Measurements from ENCODE around the gene FOXO1. TPM values are rescaled to one million over a fixed set of nuclear protein-coding genes. Genes with fewer than 3 reads are reported as not detected.
A peak's percentile ranks its signal among the peaks of the same experiment; 100 is the strongest.

FOXO1 gene
- total RNA-seq, 8 experiments from 2014 or later = 0.63 to 17.3 (median 5.5) TPM

- 16 to 100% (median 86%) methylated on average over 1 to 9 of the region's 9 CpGs for WGBS, 10 experiments
- ATAC-seq (replicated peaks in 6 of 8) = peak in 2 of 8 experiments; percentile 8 to 35
- Histone ChIP-seq H3K4me3 (no peak overlapping the region), H3K4me1 (replicated peaks in 1 of 2) (peaks cover 26 to 28% of the 10 kb centered on the region in 2 donors), H3K27ac (no peak overlapping the region)
- in situ Hi-C loops (cut with MboI; ENCODE audit: low pct_unique_long_range_greater_than_20kb in 2 of 9, low sequenced_read_pairs in 9 of 9, unreplicated experiment in 9 of 9) = no loop called here
Measured at GRCh38 chr13:40609972-40610726, 56.3 kb downstream of the FOXO1 start.

DNA sequence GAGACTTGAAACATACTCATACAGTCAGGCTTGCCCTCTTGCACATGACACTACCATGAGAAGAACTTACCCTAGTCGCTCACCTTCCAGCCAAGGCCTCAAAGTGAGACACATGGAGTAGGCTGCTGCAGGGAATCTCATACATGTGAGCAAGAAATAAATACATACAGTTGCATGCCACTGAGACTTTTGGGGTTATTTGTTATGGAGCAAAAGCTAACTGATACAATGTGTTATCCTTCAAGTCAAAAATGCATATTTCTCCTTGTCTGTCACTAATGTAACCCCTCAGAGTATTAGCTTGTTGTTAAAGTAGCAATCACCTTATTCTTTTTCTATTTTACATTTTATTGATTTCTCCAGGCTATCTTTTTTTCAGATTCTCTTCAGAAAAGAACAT is 58.1 kb downstream of the FOXO1 start:
- in situ Hi-C loops (cut with MboI; ENCODE audit: low pct_unique_long_range_greater_than_20kb in 2 of 9, low sequenced_read_pairs in 9 of 9, unreplicated experiment in 9 of 9) = no loop called here
- Histone ChIP-seq H3K27ac (no peak overlapping the region), H3K4me1 (replicated peaks in 1 of 2) (peaks cover 14 to 20% of the 10 kb centered on the region in 2 donors), H3K4me3 (no peak overlapping the region)
- no peak for ATAC-seq (replicated peaks in 6 of 8)
- 92 to 100% (median 100%) methylated on average over 1 of the region's 1 CpG; no CpG with 5 or more reads in 4 of the 10 experiments for WGBS, 10 experiments

GRCh38 chr13:40605573-40605972 is 60.9 kb downstream of the FOXO1 start:
- H3K4me3 ChIP-seq = no peak overlapping the region
- no peak overlapping the region for H3K27ac ChIP-seq
- no peak for ATAC-seq (replicated peaks in 6 of 8)
- WGBS, 10 experiments = 78 to 100% (median 94%) methylated on average over 2 to 5 of the region's 5 CpGs
- in situ Hi-C loops (cut with MboI; ENCODE audit: low pct_unique_long_range_greater_than_20kb in 2 of 9, low sequenced_read_pairs in 9 of 9, unreplicated experiment in 9 of 9) = no loop called here
- H3K4me1 ChIP-seq (replicated peaks in 1 of 2) = peaks cover 0 to 13% of the 10 kb centered on the region in 2 donors

DNA sequence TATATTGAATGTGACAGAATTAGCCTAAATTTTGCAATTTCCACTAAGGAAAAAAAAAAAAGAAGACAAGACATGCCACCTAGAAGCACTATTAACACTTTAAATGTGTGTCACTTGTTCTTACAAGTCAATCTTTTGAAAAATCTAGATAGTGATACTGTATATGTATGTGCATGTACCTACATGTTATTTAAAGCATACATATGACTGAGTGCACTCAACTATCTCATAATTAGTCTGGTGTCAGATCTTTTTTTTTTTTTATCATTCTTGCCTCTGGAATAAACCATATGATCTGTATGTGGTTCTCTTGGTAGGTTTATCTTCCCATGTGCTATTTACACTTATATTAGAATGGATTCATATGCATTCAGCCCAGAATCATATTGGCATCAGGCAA is 62.3 kb downstream of the FOXO1 start:
- in situ Hi-C loops (cut with MboI; ENCODE audit: low pct_unique_long_range_greater_than_20kb in 2 of 9, low sequenced_read_pairs in 9 of 9, unreplicated experiment in 9 of 9) = no loop called here
- Histone ChIP-seq H3K4me3 (no peak overlapping the region), H3K4me1 (replicated peaks in 1 of 2) (no peaks in the 10 kb centered on the region), H3K27ac (no peak overlapping the region)
- no peak for ATAC-seq (replicated peaks in 6 of 8)

- in situ Hi-C loops (cut with MboI; ENCODE audit: low pct_unique_long_range_greater_than_20kb in 2 of 9, low sequenced_read_pairs in 9 of 9, unreplicated experiment in 9 of 9) = no loop called here
- Histone ChIP-seq H3K4me3 (no peak overlapping the region), H3K27ac (no peak overlapping the region), H3K4me1 (replicated peaks in 1 of 2) (no peaks in the 10 kb centered on the region)
- no peak for ATAC-seq (replicated peaks in 6 of 8)
- WGBS, 10 experiments = 76 to 100% (median 97%) methylated on average over 4 to 5 of the region's 5 CpGs
Measured at GRCh38 chr13:40600149-40600751, 66.2 kb downstream of the FOXO1 start.

- WGBS, 10 experiments = 20 to 100% (median 68%) methylated on average over 1 to 2 of the region's 2 CpGs
- no peak overlapping the region for H3K27ac ChIP-seq
- in situ Hi-C loops (cut with MboI; ENCODE audit: low pct_unique_long_range_greater_than_20kb in 2 of 9, low sequenced_read_pairs in 9 of 9, unreplicated experiment in 9 of 9) = no loop called here
- ATAC-seq (replicated peaks in 6 of 8) = no peak
- H3K4me3 ChIP-seq = no peak overlapping the region
- no peaks in the 10 kb centered on the region for H3K4me1 ChIP-seq (replicated peaks in 1 of 2)
Measured at GRCh38 chr13:40599747-40600146, 66.7 kb downstream of the FOXO1 start.

GRCh38 chr13:40599124-40599523 is 67.3 kb downstream of the FOXO1 start:
- in situ Hi-C loops (cut with MboI; ENCODE audit: low pct_unique_long_range_greater_than_20kb in 2 of 9, low sequenced_read_pairs in 9 of 9, unreplicated experiment in 9 of 9) = no loop called here
- no peak overlapping the region for H3K27ac ChIP-seq
- WGBS, 10 experiments = 63 to 92% (median 87%) methylated on average over 1 to 5 of the region's 5 CpGs
- ATAC-seq (replicated peaks in 6 of 8) = peak in 2 of 8 experiments; percentile 18 to 61
- H3K4me3 ChIP-seq = no peak overlapping the region
- H3K4me1 ChIP-seq (replicated peaks in 1 of 2) = no peaks in the 10 kb centered on the region

- Histone ChIP-seq H3K27ac (no peak overlapping the region), H3K4me3 (no peak overlapping the region), H3K4me1 (replicated peaks in 1 of 2) (no peaks in the 10 kb centered on the region)
- in situ Hi-C loops (cut with MboI; ENCODE audit: low pct_unique_long_range_greater_than_20kb in 2 of 9, low sequenced_read_pairs in 9 of 9, unreplicated experiment in 9 of 9) = no loop called here
- 57 to 100% (median 85%) methylated on average over 1 of the region's 1 CpG; no CpG with 5 or more reads in 2 of the 10 experiments for WGBS, 10 experiments
- peak in 5 of 8 experiments; percentile 16 to 86 (median 35) for ATAC-seq (replicated peaks in 6 of 8)
Measured at GRCh38 chr13:40598569-40598968, 67.9 kb downstream of the FOXO1 start.

DNA sequence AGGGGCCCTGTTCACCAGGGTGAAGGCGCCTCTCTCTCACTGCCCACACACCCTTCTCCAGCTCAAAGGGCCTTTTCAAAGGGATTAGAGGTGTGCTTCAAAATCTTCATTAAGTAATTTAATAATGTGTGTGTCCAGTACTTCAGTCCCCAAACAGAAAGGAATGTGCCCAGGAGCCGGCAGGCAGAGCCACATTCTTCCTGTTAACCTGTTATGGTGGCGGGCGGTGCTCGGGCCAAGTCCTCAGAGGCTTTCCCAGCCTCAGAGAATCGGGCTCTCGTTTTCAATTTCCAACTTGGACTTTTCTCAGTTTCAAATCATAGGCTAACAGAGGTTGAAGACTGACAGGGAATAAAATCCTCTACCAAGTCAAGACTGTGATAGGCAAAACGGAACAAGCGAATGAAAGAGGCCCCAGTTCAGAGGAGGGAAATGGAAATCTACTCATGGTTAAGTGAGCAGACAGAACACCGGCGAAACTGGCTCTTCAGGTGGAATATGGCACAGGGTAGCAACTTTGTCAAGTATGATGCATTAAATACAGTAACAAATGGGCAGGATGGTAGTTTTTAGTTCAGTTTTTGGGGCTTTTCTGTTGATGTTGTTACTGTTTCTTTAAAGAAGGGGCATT is 68.6 kb downstream of the FOXO1 start:
- in situ Hi-C loops (cut with MboI; ENCODE audit: low pct_unique_long_range_greater_than_20kb in 2 of 9, low sequenced_read_pairs in 9 of 9, unreplicated experiment in 9 of 9) = no loop called here
- H3K4me3 ChIP-seq = no peak overlapping the region
- no peaks in the 10 kb centered on the region for H3K4me1 ChIP-seq (replicated peaks in 1 of 2)
- no peak for ATAC-seq (replicated peaks in 6 of 8)
- 81 to 100% (median 95%) methylated on average over 1 to 10 of the region's 11 CpGs for WGBS, 10 experiments
- H3K27ac ChIP-seq = no peak overlapping the region

DNA sequence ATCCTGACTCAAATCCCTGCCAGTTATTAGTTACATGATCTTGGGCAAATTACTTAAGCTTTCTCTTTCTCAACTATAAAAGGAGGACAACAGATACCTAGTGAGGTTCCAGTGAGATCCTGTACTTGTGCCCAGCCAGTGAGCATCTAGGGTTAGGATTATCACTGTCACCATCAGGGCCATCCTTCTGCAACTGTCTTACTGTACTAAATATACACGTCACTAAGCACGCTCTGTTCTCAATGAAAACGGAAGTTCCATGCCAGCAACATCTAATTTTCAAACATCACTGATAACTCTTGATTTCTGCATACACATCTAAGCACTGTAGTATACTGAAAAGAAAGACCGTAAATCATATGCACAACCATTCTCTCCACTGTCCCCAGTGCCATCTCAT is 70.0 kb downstream of the FOXO1 start:
- Histone ChIP-seq H3K4me1 (replicated peaks in 1 of 2) (no peaks in the 10 kb centered on the region), H3K27ac (no peak overlapping the region), H3K4me3 (no peak overlapping the region)
- in situ Hi-C loops (cut with MboI; ENCODE audit: low pct_unique_long_range_greater_than_20kb in 2 of 9, low sequenced_read_pairs in 9 of 9, unreplicated experiment in 9 of 9) = no loop called here
- 33 to 100% (median 83%) methylated on average over 1 to 4 of the region's 4 CpGs; no CpG with 5 or more reads in 3 of the 10 experiments for WGBS, 10 experiments
- no peak for ATAC-seq (replicated peaks in 6 of 8)

DNA sequence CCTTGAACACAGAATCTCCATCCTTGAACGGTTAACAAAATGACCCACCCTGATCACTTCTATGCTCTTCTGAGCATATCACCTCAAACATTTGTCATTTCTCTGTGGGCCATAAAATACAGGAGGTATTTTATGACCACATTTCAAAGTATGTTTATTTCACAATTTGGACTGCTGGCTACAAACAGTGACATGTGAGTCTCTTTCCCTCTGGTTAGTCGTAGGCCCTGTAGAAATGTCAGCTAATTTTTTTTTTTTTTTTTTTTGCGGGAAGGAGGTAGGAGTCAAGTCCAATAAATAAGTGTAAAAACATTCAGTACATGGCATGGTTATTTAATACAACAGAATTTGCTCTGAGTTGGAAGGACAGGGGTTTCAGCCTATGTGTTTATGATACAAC is 70.7 kb downstream of the FOXO1 start:
- in situ Hi-C loops (cut with MboI; ENCODE audit: low pct_unique_long_range_greater_than_20kb in 2 of 9, low sequenced_read_pairs in 9 of 9, unreplicated experiment in 9 of 9) = no loop called here
- Histone ChIP-seq H3K27ac (no peak overlapping the region), H3K4me3 (no peak overlapping the region), H3K4me1 (replicated peaks in 1 of 2) (no peaks in the 10 kb centered on the region)
- WGBS, 10 experiments = 13 to 100% (median 88%) methylated on average over 1 to 3 of the region's 3 CpGs; no CpG with 5 or more reads in 1 of the 10 experiments
- no peak for ATAC-seq (replicated peaks in 6 of 8)

DNA sequence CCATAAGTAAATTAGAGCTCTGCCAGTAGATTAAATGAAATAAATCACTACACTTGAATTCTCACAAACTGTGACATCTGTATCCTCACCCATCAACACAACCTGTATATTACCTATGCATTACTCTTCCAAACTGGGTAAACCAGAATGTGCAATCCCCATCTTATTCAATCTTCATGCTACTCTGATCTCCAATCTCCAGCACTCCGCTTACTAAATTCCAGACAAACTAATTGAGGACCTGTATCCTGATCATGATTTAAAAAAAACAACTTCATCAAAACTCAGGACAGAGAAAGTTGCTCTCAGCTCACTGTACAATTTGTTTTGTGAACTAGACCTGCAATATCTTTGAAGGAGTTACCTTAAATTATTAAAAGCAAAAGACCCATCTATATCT is 74.4 kb downstream of the FOXO1 start:
- no peak overlapping the region for H3K27ac ChIP-seq
- no peak overlapping the region for H3K4me3 ChIP-seq
- in situ Hi-C loops (cut with MboI; ENCODE audit: low pct_unique_long_range_greater_than_20kb in 2 of 9, low sequenced_read_pairs in 9 of 9, unreplicated experiment in 9 of 9) = no loop called here
- ATAC-seq (replicated peaks in 6 of 8) = no peak
- WGBS, 10 experiments = 83 to 100% (median 100%) methylated on average over 1 of the region's 1 CpG; no CpG with 5 or more reads in 4 of the 10 experiments
- H3K4me1 ChIP-seq (replicated peaks in 1 of 2) = peaks cover 0 to 7% of the 10 kb centered on the region in 2 donors

GRCh38 chr13:40591091-40591490 is 75.3 kb downstream of the FOXO1 start:
- in situ Hi-C loops (cut with MboI; ENCODE audit: low pct_unique_long_range_greater_than_20kb in 2 of 9, low sequenced_read_pairs in 9 of 9, unreplicated experiment in 9 of 9) = no loop called here
- WGBS, 10 experiments = 63 to 100% (median 83%) methylated on average over 1 to 4 of the region's 4 CpGs; no CpG with 5 or more reads in 1 of the 10 experiments
- Histone ChIP-seq H3K4me1 (replicated peaks in 1 of 2) (peaks cover 0 to 7% of the 10 kb centered on the region in 2 donors), H3K27ac (no peak overlapping the region), H3K4me3 (no peak overlapping the region)
- no peak for ATAC-seq (replicated peaks in 6 of 8)
